Liver (tissue), 3 donors: ENCODE measurements around the gene DSTYK.

Source experiments
- GABPA ChIP-seq, 2 donors: IDR thresholded peaks in 1 of 2; conservative IDR thresholded peaks in 1 of 2; 2 replicates each; pipeline ENCODE4 v1.6.1; 2016; ENCODE audit warnings: antibody characterized with exemption in 2 of 2, mild to moderate bottlenecking in 1 of 2, moderate library complexity in 1 of 2
- HNF4A ChIP-seq, 2 donors: conservative IDR thresholded peaks; 2 replicates each; pipeline ENCODE4 v1.6.1; 2016; ENCODE audit warnings: antibody characterized with exemption in 2 of 2, mild to moderate bottlenecking in 2 of 2
- MAX ChIP-seq: IDR thresholded peaks from 2 replicates; pipeline ENCODE4 v1.6.1; 2016; ENCODE audit warnings: antibody characterized with exemption
- NR2F2 ChIP-seq: IDR thresholded peaks from 2 replicates; pipeline ENCODE4 v1.6.1; 2016; ENCODE audit warnings: antibody characterized with exemption
- RXRA ChIP-seq, 2 donors: IDR thresholded peaks; 2 replicates each; pipeline ENCODE4 v1.6.1; 2017 to 2018; ENCODE audit warnings: antibody characterized with exemption in 2 of 2, mild to moderate bottlenecking in 1 of 2
- ZBTB33 ChIP-seq: IDR thresholded peaks from 2 replicates; pipeline ENCODE4 v1.6.1; 2016; ENCODE audit warnings: antibody characterized with exemption
- TF ChIP-seq, protein P1 (sequence below): IDR thresholded peaks from 2 replicates; pipeline ENCODE4 v1.6.1; 2016; ENCODE audit warnings: antibody characterized with exemption, mild to moderate bottlenecking
- TF ChIP-seq, protein P2 (sequence below): fragments of 150-350 bp; IDR thresholded peaks from 2 replicates; pipeline ENCODE4 v1.5.1; 2017; ENCODE audit warnings: improper control_type of control experiment, low read depth, low read length; ENCODE audit not compliant: missing input control
- donor health status: healthy.
- donor health status: healthy.

- TF ChIP-seq, protein P1, sequence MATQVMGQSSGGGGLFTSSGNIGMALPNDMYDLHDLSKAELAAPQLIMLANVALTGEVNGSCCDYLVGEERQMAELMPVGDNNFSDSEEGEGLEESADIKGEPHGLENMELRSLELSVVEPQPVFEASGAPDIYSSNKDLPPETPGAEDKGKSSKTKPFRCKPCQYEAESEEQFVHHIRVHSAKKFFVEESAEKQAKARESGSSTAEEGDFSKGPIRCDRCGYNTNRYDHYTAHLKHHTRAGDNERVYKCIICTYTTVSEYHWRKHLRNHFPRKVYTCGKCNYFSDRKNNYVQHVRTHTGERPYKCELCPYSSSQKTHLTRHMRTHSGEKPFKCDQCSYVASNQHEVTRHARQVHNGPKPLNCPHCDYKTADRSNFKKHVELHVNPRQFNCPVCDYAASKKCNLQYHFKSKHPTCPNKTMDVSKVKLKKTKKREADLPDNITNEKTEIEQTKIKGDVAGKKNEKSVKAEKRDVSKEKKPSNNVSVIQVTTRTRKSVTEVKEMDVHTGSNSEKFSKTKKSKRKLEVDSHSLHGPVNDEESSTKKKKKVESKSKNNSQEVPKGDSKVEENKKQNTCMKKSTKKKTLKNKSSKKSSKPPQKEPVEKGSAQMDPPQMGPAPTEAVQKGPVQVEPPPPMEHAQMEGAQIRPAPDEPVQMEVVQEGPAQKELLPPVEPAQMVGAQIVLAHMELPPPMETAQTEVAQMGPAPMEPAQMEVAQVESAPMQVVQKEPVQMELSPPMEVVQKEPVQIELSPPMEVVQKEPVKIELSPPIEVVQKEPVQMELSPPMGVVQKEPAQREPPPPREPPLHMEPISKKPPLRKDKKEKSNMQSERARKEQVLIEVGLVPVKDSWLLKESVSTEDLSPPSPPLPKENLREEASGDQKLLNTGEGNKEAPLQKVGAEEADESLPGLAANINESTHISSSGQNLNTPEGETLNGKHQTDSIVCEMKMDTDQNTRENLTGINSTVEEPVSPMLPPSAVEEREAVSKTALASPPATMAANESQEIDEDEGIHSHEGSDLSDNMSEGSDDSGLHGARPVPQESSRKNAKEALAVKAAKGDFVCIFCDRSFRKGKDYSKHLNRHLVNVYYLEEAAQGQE: no peak
- TF ChIP-seq, protein P2, sequence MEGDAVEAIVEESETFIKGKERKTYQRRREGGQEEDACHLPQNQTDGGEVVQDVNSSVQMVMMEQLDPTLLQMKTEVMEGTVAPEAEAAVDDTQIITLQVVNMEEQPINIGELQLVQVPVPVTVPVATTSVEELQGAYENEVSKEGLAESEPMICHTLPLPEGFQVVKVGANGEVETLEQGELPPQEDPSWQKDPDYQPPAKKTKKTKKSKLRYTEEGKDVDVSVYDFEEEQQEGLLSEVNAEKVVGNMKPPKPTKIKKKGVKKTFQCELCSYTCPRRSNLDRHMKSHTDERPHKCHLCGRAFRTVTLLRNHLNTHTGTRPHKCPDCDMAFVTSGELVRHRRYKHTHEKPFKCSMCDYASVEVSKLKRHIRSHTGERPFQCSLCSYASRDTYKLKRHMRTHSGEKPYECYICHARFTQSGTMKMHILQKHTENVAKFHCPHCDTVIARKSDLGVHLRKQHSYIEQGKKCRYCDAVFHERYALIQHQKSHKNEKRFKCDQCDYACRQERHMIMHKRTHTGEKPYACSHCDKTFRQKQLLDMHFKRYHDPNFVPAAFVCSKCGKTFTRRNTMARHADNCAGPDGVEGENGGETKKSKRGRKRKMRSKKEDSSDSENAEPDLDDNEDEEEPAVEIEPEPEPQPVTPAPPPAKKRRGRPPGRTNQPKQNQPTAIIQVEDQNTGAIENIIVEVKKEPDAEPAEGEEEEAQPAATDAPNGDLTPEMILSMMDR: no peak
- no peak for TF ChIP-seq ZBTB33
- TF ChIP-seq NR2F2: no peak
- no peak for TF ChIP-seq RXRA (IDR thresholded peaks at IDR 0.05)
- no peak for TF ChIP-seq GABPA (IDR thresholded peaks at IDR 0.05 in 1 of 2, conservative IDR thresholded peaks at IDR 0.05 in 1 of 2)
- TF ChIP-seq HNF4A (conservative IDR thresholded peaks at IDR 0.05): no peak
- no peak for TF ChIP-seq MAX
Measured at GRCh38 chr1:205225901-205226765, 14.6 kb upstream of the DSTYK start.
